Measurements from ENCODE around the gene FAM171A1. TPM values are rescaled to one million over a fixed set of nuclear protein-coding genes. Genes with fewer than 3 reads are reported as not detected.

FAM171A1 gene
- polyA plus RNA-seq, 1 donor (not counting 4 experiments of a cell fraction or from before 2014, with no cell fraction given) = 8.8 TPM

GRCh38 chr10:15222511-15222910 lies 148.6 kb downstream of the FAM171A1 start:
- dilution Hi-C loops (cut with MboI; ENCODE audit: extremely low pct_ligation_motif_present, low sequenced_read_pairs) = no loop called here
- no peak for FAIRE-seq

GRCh38 chr10:15220445-15220844 lies 150.6 kb downstream of the FAM171A1 start:
- Histone ChIP-seq H3K79me2 (ENCODE audit: control insufficient read depth, insufficient read depth, low read length) (no peaks in the 10 kb centered on the region), H3K27me3 (ENCODE audit: control insufficient read depth, extremely low read depth, insufficient read depth, low read length) (no peaks in the 10 kb centered on the region), H4K20me1 (ENCODE audit: control insufficient read depth, extremely low read depth, insufficient read depth, low read length) (no peaks in the 10 kb centered on the region), H3K4me2 (ENCODE audit: control insufficient read depth, extremely low read depth, insufficient read depth, low read depth, low read length) (no peak overlapping the region), H3K9me1 (ENCODE audit: control insufficient read depth, extremely low read depth, insufficient read depth, low read length) (no peaks in the 10 kb centered on the region), H3K36me3 (ENCODE audit: control insufficient read depth in 2 of 2, extremely low read depth in 1 of 2, insufficient read depth in 2 of 2, low read length in 2 of 2) (peaks cover 0 to 5% of the 10 kb centered on the region in 2 experiments), H3K4me3 (ENCODE audit: control insufficient read depth in 2 of 3, extremely low read depth in 1 of 3, insufficient read depth in 2 of 3, low read depth in 1 of 3, low read length in 3 of 3) (no peak overlapping the region), H3K9me3 (ENCODE audit: control insufficient read depth, low read depth, low read length) (no peaks in the 10 kb centered on the region), H3K4me1 (ENCODE audit: control insufficient read depth, extremely low read depth, insufficient read depth, low read length) (no peaks in the 10 kb centered on the region), H3K9ac (ENCODE audit: control insufficient read depth, extremely low read depth, insufficient read depth, low read length) (no peak overlapping the region), H2AFZ (ENCODE audit: control insufficient read depth, low read length) (no peak overlapping the region), H3K27ac (ENCODE audit: control insufficient read depth, insufficient read depth, low read length) (no peak overlapping the region)
- FAIRE-seq = no peak
- TF ChIP-seq, protein P1, sequence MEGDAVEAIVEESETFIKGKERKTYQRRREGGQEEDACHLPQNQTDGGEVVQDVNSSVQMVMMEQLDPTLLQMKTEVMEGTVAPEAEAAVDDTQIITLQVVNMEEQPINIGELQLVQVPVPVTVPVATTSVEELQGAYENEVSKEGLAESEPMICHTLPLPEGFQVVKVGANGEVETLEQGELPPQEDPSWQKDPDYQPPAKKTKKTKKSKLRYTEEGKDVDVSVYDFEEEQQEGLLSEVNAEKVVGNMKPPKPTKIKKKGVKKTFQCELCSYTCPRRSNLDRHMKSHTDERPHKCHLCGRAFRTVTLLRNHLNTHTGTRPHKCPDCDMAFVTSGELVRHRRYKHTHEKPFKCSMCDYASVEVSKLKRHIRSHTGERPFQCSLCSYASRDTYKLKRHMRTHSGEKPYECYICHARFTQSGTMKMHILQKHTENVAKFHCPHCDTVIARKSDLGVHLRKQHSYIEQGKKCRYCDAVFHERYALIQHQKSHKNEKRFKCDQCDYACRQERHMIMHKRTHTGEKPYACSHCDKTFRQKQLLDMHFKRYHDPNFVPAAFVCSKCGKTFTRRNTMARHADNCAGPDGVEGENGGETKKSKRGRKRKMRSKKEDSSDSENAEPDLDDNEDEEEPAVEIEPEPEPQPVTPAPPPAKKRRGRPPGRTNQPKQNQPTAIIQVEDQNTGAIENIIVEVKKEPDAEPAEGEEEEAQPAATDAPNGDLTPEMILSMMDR (optimal IDR thresholded peaks at IDR 0.05 in 1 of 3, IDR thresholded peaks at IDR 0.05 in 1 of 3, conservative IDR thresholded peaks at IDR 0.05 in 1 of 3; ENCODE audit: extremely low read depth in 1 of 3, insufficient read depth in 2 of 3, low read length in 3 of 3) = no peak
- no peak for TF ChIP-seq EZH2 (IDR thresholded peaks at IDR 0.05; ENCODE audit: low read length)
- dilution Hi-C loops (cut with MboI; ENCODE audit: extremely low pct_ligation_motif_present, low sequenced_read_pairs) = no loop called here
- DNase-seq (ENCODE audit: low read depth, low spot score) = no peak

More at GRCh38 chr10:15222511-15222910, 148.6 kb downstream of the FAM171A1 start:
- Histone ChIP-seq H3K4me3 (ENCODE audit: control insufficient read depth in 2 of 3, extremely low read depth in 1 of 3, insufficient read depth in 2 of 3, low read depth in 1 of 3, low read length in 3 of 3) (no peak overlapping the region), H3K9ac (ENCODE audit: control insufficient read depth, extremely low read depth, insufficient read depth, low read length) (no peak overlapping the region), H3K36me3 (ENCODE audit: control insufficient read depth in 2 of 2, extremely low read depth in 1 of 2, insufficient read depth in 2 of 2, low read length in 2 of 2) (peaks cover 0 to 5% of the 10 kb centered on the region in 2 experiments), H3K27me3 (ENCODE audit: control insufficient read depth, extremely low read depth, insufficient read depth, low read length) (no peaks in the 10 kb centered on the region), H3K9me1 (ENCODE audit: control insufficient read depth, extremely low read depth, insufficient read depth, low read length) (no peaks in the 10 kb centered on the region), H3K27ac (ENCODE audit: control insufficient read depth, insufficient read depth, low read length) (no peak overlapping the region), H3K79me2 (ENCODE audit: control insufficient read depth, insufficient read depth, low read length) (no peaks in the 10 kb centered on the region), H2AFZ (ENCODE audit: control insufficient read depth, low read length) (no peak overlapping the region), H3K4me1 (ENCODE audit: control insufficient read depth, extremely low read depth, insufficient read depth, low read length) (no peaks in the 10 kb centered on the region), H3K4me2 (ENCODE audit: control insufficient read depth, extremely low read depth, insufficient read depth, low read depth, low read length) (no peak overlapping the region), H4K20me1 (ENCODE audit: control insufficient read depth, extremely low read depth, insufficient read depth, low read length) (no peaks in the 10 kb centered on the region), H3K9me3 (ENCODE audit: control insufficient read depth, low read depth, low read length) (no peaks in the 10 kb centered on the region)
- TF ChIP-seq, protein P1 (optimal IDR thresholded peaks at IDR 0.05 in 1 of 3, IDR thresholded peaks at IDR 0.05 in 1 of 3, conservative IDR thresholded peaks at IDR 0.05 in 1 of 3; ENCODE audit: extremely low read depth in 1 of 3, insufficient read depth in 2 of 3, low read length in 3 of 3) = no peak
- TF ChIP-seq EZH2 (IDR thresholded peaks at IDR 0.05; ENCODE audit: low read length) = no peak
- no peak for DNase-seq (ENCODE audit: low read depth, low spot score)
